ENCODE measurements around the gene ERN1. TPM values are rescaled to one million over a fixed set of nuclear protein-coding genes. Genes with fewer than 3 reads are reported as not detected.

ERN1 gene
- total and polyA plus RNA-seq, 2 donors (not counting 3 experiments of a cell fraction or from before 2014, with no cell fraction given) = 9.1 to 21.5 TPM

GRCh38 chr17:64145751-64146417, 15.9 kb upstream of the ERN1 start:
- H4K20me1 ChIP-seq (replicated peaks; ENCODE audit: control insufficient read depth, extremely low read depth, insufficient read depth, low read length) = no peaks in the 10 kb centered on the region
- POLR2A ChIA-PET = interaction anchor here (0.6 to 1.9 kb wide), 23 partner anchors 11 to 266 kb away, joined by 3 to 13 read pairs (median 4); partner anchors contain the start of genes ERN1, PRR29 and TEX2
- FAIRE-seq = peak; percentile 94
- intact Hi-C loops (cut with micrococcal nuclease) = loop anchor here (1.0 to 5.0 kb wide), 7 partner anchors 16 to 271 kb away; partner anchors contain the start of genes ERN1, PECAM1 and TEX2
- TF ChIP-seq MAX (IDR thresholded peaks at IDR 0.05; ENCODE audit: insufficient read depth, insufficient read length) = peak; percentile 100
- peak; percentile 100 for TF ChIP-seq POLR2AphosphoS5 (IDR thresholded peaks at IDR 0.05; ENCODE audit: insufficient read depth, low read depth, low read length)
- TF ChIP-seq EZH2 (IDR thresholded peaks at IDR 0.05; ENCODE audit: borderline replicate concordance, low read depth, low read length, severe bottlenecking) = no peak
- TF ChIP-seq MYC (IDR thresholded peaks at IDR 0.05; ENCODE audit: low read depth, low read length) = peak; percentile 71
- peak; percentile 20 for TF ChIP-seq FOS (IDR thresholded peaks at IDR 0.05; ENCODE audit: borderline replicate concordance, insufficient read depth, low read length)
- TF ChIP-seq POLR2A (IDR thresholded peaks at IDR 0.05; ENCODE audit: low read depth, low read length) = peak; percentile 100
- TF ChIP-seq GATA2 (IDR thresholded peaks at IDR 0.05; ENCODE audit: insufficient read depth, insufficient read length, low read depth, low read length) = no peak
- peak; percentile 99 for DNase-seq (ENCODE audit: low read depth, low spot score)
- no peaks in the 10 kb centered on the region for H3K9me3 ChIP-seq (replicated peaks; ENCODE audit: control insufficient read depth, insufficient read depth, low read length)
- peaks cover 2 to 9% of the 10 kb centered on the region in 2 experiments for H3K36me3 ChIP-seq (ENCODE audit: control insufficient read depth in 2 of 2, extremely low read depth in 1 of 2, insufficient read depth in 2 of 2, low read length in 2 of 2)
- no peaks in the 10 kb centered on the region for H3K27me3 ChIP-seq (ENCODE audit: control insufficient read depth in 2 of 2, insufficient read depth in 2 of 2, low read length in 2 of 2)
- peak overlapping the region; percentile 31 to 72 (median 64) for H3K4me3 ChIP-seq (replicated peaks in 1 of 3; ENCODE audit: insufficient read depth in 1 of 3, low read depth in 1 of 3, low read length in 3 of 3)
- H3K9ac ChIP-seq (replicated peaks; ENCODE audit: extremely low read depth, insufficient read depth, low read length) = peak overlapping the region; percentile 89
- H3K4me2 ChIP-seq (ENCODE audit: insufficient read depth, low read length) = peak overlapping the region; percentile 84
- peaks cover 13% of the 10 kb centered on the region for H3K79me2 ChIP-seq (ENCODE audit: control insufficient read depth, insufficient read depth, low read length)
- peak overlapping the region; percentile 63 for H3K27ac ChIP-seq (ENCODE audit: insufficient read depth, low read depth, low read length)
- BruUV-seq (replicated peaks) = TSS peak; percentile 68
- no peaks in the 10 kb centered on the region for H3K9me1 ChIP-seq (replicated peaks; ENCODE audit: control insufficient read depth, extremely low read depth, insufficient read depth, low read length)
- H2AFZ ChIP-seq (ENCODE audit: low read depth, low read length) = no peak overlapping the region
- dilution Hi-C loops (cut with MboI; ENCODE audit: extremely low pct_ligation_motif_present, low sequenced_read_pairs) = loop anchor here (25.0 kb wide), 1 partner anchor 109 kb away; no protein-coding TSS in a partner anchor
- CTCF ChIA-PET = interaction anchor here (0.8 to 5.1 kb wide), 13 partner anchors 14 to 274 kb away, joined by 3 to 48 read pairs (median 4); partner anchors contain the start of gene ERN1
- peaks cover 21% of the 10 kb centered on the region for H3K4me1 ChIP-seq (ENCODE audit: control insufficient read depth, extremely low read depth, insufficient read depth, low read length)
